Measurements from ENCODE around the gene PSME2.

The PSME2 gene

GRCh38 chr14:24150061-24150460 lies 3.7 kb upstream of the PSME2 start:
- Histone ChIP-seq H3K27ac (ENCODE audit: low read depth, low read length) (no peak overlapping the region), H3K9me3 (ENCODE audit: insufficient read depth, low read depth, low read length) (no peaks in the 10 kb centered on the region), H3K4me1 (ENCODE audit: insufficient read depth, low read length) (peaks cover 10% of the 10 kb centered on the region; the same call in 1 of the 2 replicates), H3K27me3 (ENCODE audit: insufficient read depth, low read length) (no peaks in the 10 kb centered on the region), H3K36me3 (ENCODE audit: insufficient read depth, low read length) (peaks cover 56% of the 10 kb centered on the region), H3K9ac (ENCODE audit: low read depth, low read length) (no peak overlapping the region), H3K4me3 (ENCODE audit: low read length) (no peak overlapping the region)
- 94% methylated on average over 9 of the region's 9 CpGs for WGBS

- Histone ChIP-seq H3K9me3 (ENCODE audit: insufficient read depth, low read depth, low read length) (no peaks in the 10 kb centered on the region), H3K36me3 (ENCODE audit: insufficient read depth, low read length) (peaks cover 56% of the 10 kb centered on the region), H3K27me3 (ENCODE audit: insufficient read depth, low read length) (no peaks in the 10 kb centered on the region), H3K4me1 (ENCODE audit: insufficient read depth, low read length) (peaks cover 10% of the 10 kb centered on the region; the same call in 1 of the 2 replicates), H3K4me3 (ENCODE audit: low read length) (no peak overlapping the region), H3K9ac (ENCODE audit: low read depth, low read length) (no peak overlapping the region), H3K27ac (ENCODE audit: low read depth, low read length) (no peak overlapping the region)
- WGBS = 95% methylated on average over 3 of the region's 3 CpGs
These were observed 3.0 kb upstream of the PSME2 start for GRCh38 chr14:24149302-24149969.

GRCh38 chr14:24147761-24148428 lies 1.5 kb upstream of the PSME2 start:
- Histone ChIP-seq H3K36me3 (ENCODE audit: insufficient read depth, low read length) (peaks cover 63% of the 10 kb centered on the region), H3K9me3 (ENCODE audit: insufficient read depth, low read depth, low read length) (no peaks in the 10 kb centered on the region), H3K9ac (ENCODE audit: low read depth, low read length) (peak overlapping the region; percentile 80), H3K4me3 (ENCODE audit: low read length) (peak overlapping the region; percentile 91), H3K27me3 (ENCODE audit: insufficient read depth, low read length) (no peaks in the 10 kb centered on the region), H3K4me1 (ENCODE audit: insufficient read depth, low read length) (peaks cover 10% of the 10 kb centered on the region; the same call in 1 of the 2 replicates), H3K27ac (ENCODE audit: low read depth, low read length) (no peak overlapping the region)
- WGBS = 10% methylated on average over 29 of the region's 29 CpGs

GRCh38 chr14:24146978-24147760 lies 759 bp upstream of the PSME2 start, which contains the start of gene RNF31:
Gene RNF31, plus strand, starts transcription at chr14:24147498. Its CDS starts 201 bp downstream, at chr14:24147699.
- Histone ChIP-seq H3K27me3 (ENCODE audit: insufficient read depth, low read length) (no peaks in the 10 kb centered on the region), H3K4me1 (ENCODE audit: insufficient read depth, low read length) (peaks cover 10% of the 10 kb centered on the region; the same call in 1 of the 2 replicates), H3K36me3 (ENCODE audit: insufficient read depth, low read length) (peaks cover 55% of the 10 kb centered on the region), H3K9ac (ENCODE audit: low read depth, low read length) (peak within 1 kb of the TSS; percentile 83), H3K27ac (ENCODE audit: low read depth, low read length) (peak within 1 kb of the TSS; percentile 54), H3K9me3 (ENCODE audit: insufficient read depth, low read depth, low read length) (no peaks in the 10 kb centered on the region), H3K4me3 (ENCODE audit: low read length) (peak within 1 kb of the TSS; percentile 92)
- under 1% methylated on average over 57 of the region's 57 CpGs for WGBS

- H3K9ac ChIP-seq (ENCODE audit: low read depth, low read length) = peak overlapping the region; percentile 83
- H3K27ac ChIP-seq (ENCODE audit: low read depth, low read length) = peak overlapping the region; percentile 50; the same call in 1 of the 2 replicates
- peaks cover 10% of the 10 kb centered on the region; the same call in 1 of the 2 replicates for H3K4me1 ChIP-seq (ENCODE audit: insufficient read depth, low read length)
- H3K4me3 ChIP-seq (ENCODE audit: low read length) = peak overlapping the region; percentile 92
- H3K36me3 ChIP-seq (ENCODE audit: insufficient read depth, low read length) = peaks cover 42% of the 10 kb centered on the region
- H3K9me3 ChIP-seq (ENCODE audit: insufficient read depth, low read depth, low read length) = no peaks in the 10 kb centered on the region
- WGBS = 46% methylated on average over 7 of the region's 9 CpGs
- no peaks in the 10 kb centered on the region for H3K27me3 ChIP-seq (ENCODE audit: insufficient read depth, low read length)
These were observed 539 bp downstream of the PSME2 start for GRCh38 chr14:24145690-24146452.

GRCh38 chr14:24145219-24145618 lies 1.2 kb downstream of the PSME2 start:
- peaks cover 10% of the 10 kb centered on the region; the same call in 1 of the 2 replicates for H3K4me1 ChIP-seq (ENCODE audit: insufficient read depth, low read length)
- H3K27me3 ChIP-seq (ENCODE audit: insufficient read depth, low read length) = no peaks in the 10 kb centered on the region
- no peak overlapping the region for H3K9ac ChIP-seq (ENCODE audit: low read depth, low read length)
- no peaks in the 10 kb centered on the region for H3K9me3 ChIP-seq (ENCODE audit: insufficient read depth, low read depth, low read length)
- 0 out of 2 replicates have a peak overlapping the region, but pooled peaks have one; percentile 92 for H3K4me3 ChIP-seq (ENCODE audit: low read length)
- peaks cover 36% of the 10 kb centered on the region for H3K36me3 ChIP-seq (ENCODE audit: insufficient read depth, low read length)
- H3K27ac ChIP-seq (ENCODE audit: low read depth, low read length) = no peak overlapping the region
- 91% methylated on average over 2 of the region's 2 CpGs for WGBS

- H3K9ac ChIP-seq (ENCODE audit: low read depth, low read length) = no peak overlapping the region
- no peak overlapping the region for H3K4me3 ChIP-seq (ENCODE audit: low read length)
- no peaks in the 10 kb centered on the region for H3K27me3 ChIP-seq (ENCODE audit: insufficient read depth, low read length)
- no peaks in the 10 kb centered on the region for H3K9me3 ChIP-seq (ENCODE audit: insufficient read depth, low read depth, low read length)
- H3K4me1 ChIP-seq (ENCODE audit: insufficient read depth, low read length) = peaks cover 10% of the 10 kb centered on the region; the same call in 1 of the 2 replicates
- WGBS = 100% methylated on average over 1 of the region's 1 CpG
- H3K36me3 ChIP-seq (ENCODE audit: insufficient read depth, low read length) = peaks cover 33% of the 10 kb centered on the region
- no peak overlapping the region for H3K27ac ChIP-seq (ENCODE audit: low read depth, low read length)
These were observed 2.0 kb downstream of the PSME2 start for GRCh38 chr14:24144451-24144850.

GRCh38 chr14:24143511-24143910 lies 2.9 kb downstream of the PSME2 start:
- Histone ChIP-seq H3K4me3 (ENCODE audit: low read length) (no peak overlapping the region), H3K9ac (ENCODE audit: low read depth, low read length) (no peak overlapping the region), H3K9me3 (ENCODE audit: insufficient read depth, low read depth, low read length) (no peaks in the 10 kb centered on the region), H3K27me3 (ENCODE audit: insufficient read depth, low read length) (no peaks in the 10 kb centered on the region), H3K27ac (ENCODE audit: low read depth, low read length) (no peak overlapping the region), H3K36me3 (ENCODE audit: insufficient read depth, low read length) (peaks cover 34% of the 10 kb centered on the region), H3K4me1 (ENCODE audit: insufficient read depth, low read length) (peaks cover 9% of the 10 kb centered on the region; the same call in 1 of the 2 replicates)
- WGBS = 94% methylated on average over 2 of the region's 2 CpGs

- H3K4me1 ChIP-seq (ENCODE audit: insufficient read depth, low read length) = peaks cover 6% of the 10 kb centered on the region; the same call in 1 of the 2 replicates
- H3K9me3 ChIP-seq (ENCODE audit: insufficient read depth, low read depth, low read length) = no peaks in the 10 kb centered on the region
- peak within 1 kb of the TSS; percentile 79 for H3K9ac ChIP-seq (ENCODE audit: low read depth, low read length)
- peaks cover 46% of the 10 kb centered on the region for H3K36me3 ChIP-seq (ENCODE audit: insufficient read depth, low read length)
- H3K27ac ChIP-seq (ENCODE audit: low read depth, low read length) = peak within 1 kb of the TSS; percentile 77
- WGBS = under 1% methylated on average over 65 of the region's 65 CpGs
- H3K4me3 ChIP-seq (ENCODE audit: low read length) = peak within 1 kb of the TSS; percentile 74
- H3K27me3 ChIP-seq (ENCODE audit: insufficient read depth, low read length) = 0 out of 2 replicates have a peak, but pooled peaks cover 4% of the 10 kb centered on the region
These were observed 5.1 kb downstream of the PSME2 start, which contains the start of gene EMC9 for GRCh38 chr14:24141097-24141880. Gene EMC9, minus strand, starts transcription at chr14:24141591. Its CDS starts 287 bp downstream, at chr14:24141304.
